GM12878 (cell line): ENCODE results near the gene TAF11. TPM values are rescaled to one million over a fixed set of nuclear protein-coding genes. Genes with fewer than 3 reads are reported as not detected.

Experiments
- ATAC-seq: fragments of 200-7000 bp; cut with Tn5 transposase; 3 replicates; pipeline ENCODE4 v1.9.1; 2020; ENCODE audit warnings: mild to moderate bottlenecking, moderate library complexity
- BruUV-seq: library from RNA; stranded (reverse); fragments of 400-500 nt; replicated peaks from 2 replicates; lab custom pipeline; 2021; lab: Mats Ljungman, UMichigan
- CTCF ChIA-PET: fragments of 300-600 bp; sonication (Branson Sonifier 250); formaldehyde crosslinking; extraction: SDS; loops from one replicate; lab custom pipeline; 2021; ENCODE audit warnings: inconsistent platforms; lab: Yijun Ruan, JAX
- POLR2A ChIA-PET: fragments of 350-600 bp; formaldehyde crosslinking; extraction: SDS; loops from one replicate; lab custom pipeline; 2021; ENCODE audit warnings: inconsistent platforms; lab: Charles Lee
- RAD21 ChIA-PET: fragments of 300-600 bp; sonication (Branson Sonifier 250); formaldehyde crosslinking; loops from one replicate; lab custom pipeline; 2023; ENCODE audit warnings: antibody characterized with exemption; ENCODE audit not compliant: unreplicated experiment; lab: Charles Lee
- SMC1A ChIA-PET: fragments of 300-600 bp; sonication (Branson Sonifier 250); formaldehyde crosslinking; loops from one replicate; lab custom pipeline; 2023; ENCODE audit not compliant: unreplicated experiment, uncharacterized antibody; lab: Charles Lee
- DNase-seq: peaks from one replicate; pipeline ENCODE4 v3.0.0-alpha.2; 2011; ENCODE audit warnings: low read depth, low spot score
- FAIRE-seq: peaks from 3 replicates; lab custom pipeline; 2011; peaks lifted over from hg19 to GRCh38; lab: Jason Lieb, UNC
- H2AFZ ChIP-seq: 2 replicates; pipeline ENCODE4 v1.6.0; 2011; ENCODE audit warnings: low read depth, low read length, control low read depth; ENCODE audit not compliant: control insufficient read depth
- H3K27ac ChIP-seq: 2 replicates; pipeline ENCODE4 v1.5.1; 2011; ENCODE audit warnings: control low read depth; ENCODE audit not compliant: control insufficient read depth, insufficient read depth
- H3K27me3 ChIP-seq, 2 experiments: replicated peaks in 1 of 2; 2 replicates each; pipeline versions ENCODE4 v1.6.0 to v1.6.1; 2011; ENCODE audit warnings: low read length in 1 of 2; ENCODE audit not compliant: control insufficient read depth in 2 of 2, insufficient read depth in 2 of 2
- H3K36me3 ChIP-seq, 2 experiments: 2 replicates each; pipeline ENCODE4 v1.5.1; 2011; ENCODE audit warnings: low read length in 1 of 2; ENCODE audit not compliant: control insufficient read depth in 2 of 2, insufficient read depth in 2 of 2
- H3K4me1 ChIP-seq: 2 replicates; pipeline ENCODE4 v1.6.1; 2011; ENCODE audit warnings: mild to moderate bottlenecking, low read length, moderate library complexity, mixed read lengths; ENCODE audit not compliant: control insufficient read depth, insufficient read depth
- H3K4me2 ChIP-seq: 2 replicates; pipeline ENCODE4 v1.6.0; 2011; ENCODE audit warnings: control low read depth; ENCODE audit not compliant: control insufficient read depth, insufficient read depth
- H3K4me3 ChIP-seq: fragments of 200-600 bp; sonication (generic); 2 replicates; pipeline ENCODE4 v1.5.1; 2016
- H3K79me2 ChIP-seq: 2 replicates; pipeline ENCODE4 v1.6.0; 2011; ENCODE audit warnings: low read length; ENCODE audit not compliant: control insufficient read depth, insufficient read depth
- H3K9ac ChIP-seq: 2 replicates; pipeline ENCODE4 v1.8.0; 2011; ENCODE audit warnings: low read length, control low read depth, mixed read lengths; ENCODE audit not compliant: control insufficient read depth, insufficient read depth
- H3K9me3 ChIP-seq: replicated peaks from 3 replicates; pipeline ENCODE4 v1.5.1; 2011; ENCODE audit warnings: mild to moderate bottlenecking, low read length; ENCODE audit not compliant: control insufficient read depth, insufficient read depth
- H4K20me1 ChIP-seq: 2 replicates; pipeline ENCODE4 v1.6.0; 2011; ENCODE audit not compliant: control insufficient read depth, insufficient read depth
- GATAD2B ChIP-seq: fragments of 450-650 bp; conservative IDR thresholded peaks from 2 replicates; pipeline ENCODE4 v1.6.1; 2017; ENCODE audit warnings: low read depth, mild to moderate bottlenecking, moderate library complexity
- HDAC2 ChIP-seq: fragments of 200-600 bp; sonication (generic); IDR thresholded peaks from 2 replicates; pipeline ENCODE4 v1.6.1; 2017
- IKZF1 ChIP-seq: fragments of 450-650 bp; conservative IDR thresholded peaks from 2 replicates; pipeline ENCODE4 v1.6.1; 2017; ENCODE audit warnings: antibody characterized with exemption, mild to moderate bottlenecking
- LARP7 ChIP-seq: fragments of 450-650 bp; IDR thresholded peaks from 2 replicates; pipeline ENCODE4 v1.6.1; 2017; ENCODE audit warnings: mild to moderate bottlenecking
- RELA ChIP-seq: fragments of 450-650 bp; IDR thresholded peaks from 2 replicates; pipeline ENCODE4 v1.8.0; 2014; ENCODE audit warnings: borderline replicate concordance; ENCODE audit not compliant: partially characterized antibody
- SIN3A ChIP-seq: IDR thresholded peaks from 2 replicates; pipeline ENCODE4 v1.6.1; 2012; ENCODE audit warnings: low read depth, low read length, improper control_type of control experiment
- SMC3 ChIP-seq: IDR thresholded peaks from 2 replicates; pipeline ENCODE4 v1.6.1; 2011; ENCODE audit warnings: low read length, improper control_type of control experiment, borderline replicate concordance
- ZNF217 ChIP-seq: fragments of 450-650 bp; IDR thresholded peaks from 2 replicates; pipeline ENCODE4 v1.6.1; 2017; ENCODE audit warnings: antibody characterized with exemption, mild to moderate bottlenecking
- ZSCAN29 ChIP-seq: fragments of 450-650 bp; IDR thresholded peaks from 2 replicates; pipeline ENCODE4 v1.6.1; 2017; ENCODE audit warnings: mild to moderate bottlenecking, moderate library complexity
- WGBS: methylation state at CpG from one replicate; pipeline ENCODE4 v1.1.6; 2016; ENCODE audit warnings: low lambda C conversion rate; ENCODE audit not compliant: insufficient replicate concordance, insufficient coverage; ENCODE audit errors: missing lambda C conversion rate; 5-methylcytosine and 5-hydroxymethylcytosine counted together
- in situ Hi-C: fragments of 300-500 bp; cut with MboI; formaldehyde crosslinking; loops from 9 replicates; pipeline ENCODE4 v1.14.3; 2018; ENCODE audit warnings: mixed read lengths
- intact Hi-C: fragments of 100-400 bp; cut with micrococcal nuclease; formaldehyde crosslinking; loops from one replicate; pipeline ENCODE4 v1.14.2; 2022; ENCODE audit not compliant: unreplicated experiment
- polyA plus RNA-seq, 11 experiments: library from polyadenylated mRNA; depleted of rRNA in 4 of 11; unstranded in 6 of 11; stranded (reverse) in 5 of 11; fragments of >200 nt; fragmentation: Nextera tagmentation in 4 of 11; fragmentation: Illumina TruSeq in 1 of 11; extraction: Ambion mirVana in 4 of 11; extraction: Trizol in 1 of 11; gene quantifications; 1 replicate in 1 of 11; 2 replicates in 10 of 11; pipeline versions ENCODE4 v1.2.1 to v1.2.3, GENCODE V29; 2011 to 2016; ENCODE audit warnings: inconsistent platforms in 2 of 11, missing spikeins in 2 of 11, low read depth in 1 of 11
- total RNA-seq, 4 experiments: library from RNA; depleted of rRNA in 3 of 4; stranded (reverse); fragments of >200 nt in 3 of 4; fragmentation: Illumina TruSeq in 1 of 4; extraction: Trizol in 1 of 4; gene quantifications; 2 replicates each; pipeline versions ENCODE4 v1.2.1 to v1.2.3, GENCODE V29; 2013 to 2021
- TF ChIP-seq, protein P1 (sequence below): IDR thresholded peaks from 2 replicates; pipeline ENCODE4 v1.6.1; 2012; ENCODE audit warnings: low read depth, low read length, improper control_type of control experiment
- TF ChIP-seq, protein P2 (sequence below): fragments of 450-650 bp; IDR thresholded peaks from 2 replicates; pipeline ENCODE4 v1.6.1; 2018; ENCODE audit warnings: mild to moderate bottlenecking, low read depth, moderate library complexity; ENCODE audit not compliant: partially characterized antibody
- TF ChIP-seq, protein P3 (sequence below): fragments of 450-650 bp; formaldehyde crosslinking; IDR thresholded peaks from 2 replicates; pipeline ENCODE4 v1.4.0; 2022; ENCODE audit warnings: mild to moderate bottlenecking, moderate library complexity

TAF11 gene
- total and polyA plus RNA-seq, 10 of the 15 experiments (the other 5 are each of a cell fraction or from before 2014, with no cell fraction given): 24.6 to 59.2 (median 32.0) TPM

DNA sequence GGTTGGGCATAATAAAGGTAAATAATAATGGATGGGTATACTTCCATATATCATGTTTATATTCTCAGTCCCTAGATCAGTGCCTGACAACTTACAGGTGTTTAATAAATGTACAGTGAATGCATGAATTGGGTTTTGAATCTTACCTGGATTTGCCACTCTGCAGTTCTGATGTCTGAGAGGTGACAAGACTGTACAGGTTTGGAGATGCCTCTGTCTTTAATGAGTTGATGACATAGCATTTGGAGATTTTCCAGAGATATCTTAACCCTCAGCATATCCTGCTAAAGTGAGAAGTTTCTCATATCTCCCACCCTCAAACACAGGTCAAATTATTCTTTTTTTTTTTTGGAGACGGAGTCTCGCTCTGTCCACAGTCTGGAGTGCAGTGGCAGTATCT, 3.5 kb upstream of the TAF11 start:
- in situ Hi-C loops: no loop called here
- H3K79me2 ChIP-seq: peaks cover 18% of the 10 kb centered on the region

More for the DNA sequence above, 3.5 kb upstream of the TAF11 start:
- POLR2A ChIA-PET: interaction anchor here (1.1 kb wide), 1 partner anchor 124 kb away, joined by 3 read pairs; no protein-coding TSS in a partner anchor
- TF ChIP-seq IKZF1: no peak
- no peak for TF ChIP-seq LARP7
- TF ChIP-seq RELA: no peak
- TF ChIP-seq, protein P1, sequence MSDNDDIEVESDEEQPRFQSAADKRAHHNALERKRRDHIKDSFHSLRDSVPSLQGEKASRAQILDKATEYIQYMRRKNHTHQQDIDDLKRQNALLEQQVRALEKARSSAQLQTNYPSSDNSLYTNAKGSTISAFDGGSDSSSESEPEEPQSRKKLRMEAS: no peak
- TF ChIP-seq ZSCAN29: no peak
- TF ChIP-seq SMC3: no peak
- TF ChIP-seq, protein P2, sequence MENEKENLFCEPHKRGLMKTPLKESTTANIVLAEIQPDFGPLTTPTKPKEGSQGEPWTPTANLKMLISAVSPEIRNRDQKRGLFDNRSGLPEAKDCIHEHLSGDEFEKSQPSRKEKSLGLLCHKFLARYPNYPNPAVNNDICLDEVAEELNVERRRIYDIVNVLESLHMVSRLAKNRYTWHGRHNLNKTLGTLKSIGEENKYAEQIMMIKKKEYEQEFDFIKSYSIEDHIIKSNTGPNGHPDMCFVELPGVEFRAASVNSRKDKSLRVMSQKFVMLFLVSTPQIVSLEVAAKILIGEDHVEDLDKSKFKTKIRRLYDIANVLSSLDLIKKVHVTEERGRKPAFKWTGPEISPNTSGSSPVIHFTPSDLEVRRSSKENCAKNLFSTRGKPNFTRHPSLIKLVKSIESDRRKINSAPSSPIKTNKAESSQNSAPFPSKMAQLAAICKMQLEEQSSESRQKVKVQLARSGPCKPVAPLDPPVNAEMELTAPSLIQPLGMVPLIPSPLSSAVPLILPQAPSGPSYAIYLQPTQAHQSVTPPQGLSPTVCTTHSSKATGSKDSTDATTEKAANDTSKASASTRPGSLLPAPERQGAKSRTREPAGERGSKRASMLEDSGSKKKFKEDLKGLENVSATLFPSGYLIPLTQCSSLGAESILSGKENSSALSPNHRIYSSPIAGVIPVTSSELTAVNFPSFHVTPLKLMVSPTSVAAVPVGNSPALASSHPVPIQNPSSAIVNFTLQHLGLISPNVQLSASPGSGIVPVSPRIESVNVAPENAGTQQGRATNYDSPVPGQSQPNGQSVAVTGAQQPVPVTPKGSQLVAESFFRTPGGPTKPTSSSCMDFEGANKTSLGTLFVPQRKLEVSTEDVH: no peak
- TF ChIP-seq HDAC2: no peak
- no peak for TF ChIP-seq ZNF217
- TF ChIP-seq, protein P3, sequence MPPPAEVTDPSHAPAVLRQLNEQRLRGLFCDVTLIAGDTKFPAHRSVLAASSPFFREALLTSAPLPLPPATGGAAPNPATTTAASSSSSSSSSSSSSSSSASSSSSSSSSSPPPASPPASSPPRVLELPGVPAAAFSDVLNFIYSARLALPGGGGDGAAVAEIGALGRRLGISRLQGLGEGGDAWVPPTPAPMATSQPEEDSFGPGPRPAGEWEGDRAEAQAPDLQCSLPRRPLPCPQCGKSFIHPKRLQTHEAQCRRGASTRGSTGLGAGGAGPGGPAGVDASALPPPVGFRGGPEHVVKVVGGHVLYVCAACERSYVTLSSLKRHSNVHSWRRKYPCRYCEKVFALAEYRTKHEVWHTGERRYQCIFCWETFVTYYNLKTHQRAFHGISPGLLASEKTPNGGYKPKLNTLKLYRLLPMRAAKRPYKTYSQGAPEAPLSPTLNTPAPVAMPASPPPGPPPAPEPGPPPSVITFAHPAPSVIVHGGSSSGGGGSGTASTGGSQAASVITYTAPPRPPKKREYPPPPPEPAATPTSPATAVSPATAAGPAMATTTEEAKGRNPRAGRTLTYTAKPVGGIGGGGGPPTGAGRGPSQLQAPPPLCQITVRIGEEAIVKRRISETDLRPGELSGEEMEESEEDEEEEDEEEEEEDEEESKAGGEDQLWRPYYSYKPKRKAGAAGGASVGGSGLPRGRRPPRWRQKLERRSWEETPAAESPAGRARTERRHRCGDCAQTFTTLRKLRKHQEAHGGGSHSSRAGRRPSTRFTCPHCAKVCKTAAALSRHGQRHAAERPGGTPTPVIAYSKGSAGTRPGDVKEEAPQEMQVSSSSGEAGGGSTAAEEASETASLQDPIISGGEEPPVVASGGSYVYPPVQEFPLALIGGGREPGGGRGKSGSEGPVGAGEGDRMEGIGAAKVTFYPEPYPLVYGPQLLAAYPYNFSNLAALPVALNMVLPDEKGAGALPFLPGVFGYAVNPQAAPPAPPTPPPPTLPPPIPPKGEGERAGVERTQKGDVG (CRISPR knock-in tag): no peak
- no peak for TF ChIP-seq GATAD2B
- TF ChIP-seq SIN3A: no peak
- FAIRE-seq (no peak), ATAC-seq (no peak), DNase-seq (no peak)
- BruUV-seq: TSS peak; percentile 14
- peaks cover 5% of the 10 kb centered on the region; the same call in 1 of the 2 replicates for H3K4me1 ChIP-seq
- no peak overlapping the region for H3K27ac ChIP-seq
- intact Hi-C loops: no loop called here
- no peak overlapping the region for H3K9ac ChIP-seq
- no peaks in the 10 kb centered on the region for H3K27me3 ChIP-seq
- CTCF ChIA-PET: interaction anchor here (1.5 to 1.6 kb wide), 2 partner anchors 12 to 248 kb away, joined by 3 to 4 read pairs; no protein-coding TSS in a partner anchor
- H3K36me3 ChIP-seq: no peaks in the 10 kb centered on the region
- no peak overlapping the region for H2AFZ ChIP-seq
- H4K20me1 ChIP-seq: no peaks in the 10 kb centered on the region
- no peak overlapping the region for H3K4me3 ChIP-seq
- RAD21 ChIA-PET: no interaction called here
- H3K4me2 ChIP-seq: no peak overlapping the region
- WGBS: 81% methylated on average over 2 of the region's 2 CpGs
- no peaks in the 10 kb centered on the region for H3K9me3 ChIP-seq
- SMC1A ChIA-PET: interaction anchor here (0.6 to 1.4 kb wide), 2 partner anchors 255 to 1759 kb away, joined by 3 to 4 read pairs; no protein-coding TSS in a partner anchor
